NCI-H748 (cell line): ENCODE results near the gene AAMP.
A peak's percentile ranks its signal among the peaks of the same experiment; 100 is the strongest.

Experiments used
- DNase-seq: peaks from one replicate; lab custom pipeline; 2025; ENCODE audit not compliant: unreplicated experiment; lab: John Stamatoyannopoulos, UW

The AAMP gene

GRCh38 chr2:218294430-218295022, 24.6 kb upstream of the AAMP start:
- DNase-seq, result no peak

GRCh38 chr2:218293715-218294429, 23.9 kb upstream of the AAMP start:
- DNase-seq, result no peak

GRCh38 chr2:218292048-218293014, 22.4 kb upstream of the AAMP start, which contains the start of gene TMBIM1:
Gene TMBIM1 (minus strand): TSS chr2:218292503. CDS start chr2:218282141, 10,362 bp downstream.
- DNase-seq, result peak; percentile 36

- no peak for DNase-seq
These were observed 21.5 kb upstream of the AAMP start for GRCh38 chr2:218291318-218292047.

GRCh38 chr2:218290316-218291261, 20.7 kb upstream of the AAMP start:
- DNase-seq, result no peak

- no peak for DNase-seq
These were observed 19.8 kb upstream of the AAMP start for GRCh38 chr2:218289639-218290315.

- DNase-seq, result no peak
These were observed 16.9 kb upstream of the AAMP start for GRCh38 chr2:218286570-218287459.

- DNase-seq, result no peak
These were observed 15.7 kb upstream of the AAMP start for GRCh38 chr2:218285604-218286003.

GRCh38 chr2:218284106-218284811, 14.3 kb upstream of the AAMP start:
- no peak for DNase-seq

- no peak for DNase-seq
These were observed 12.4 kb upstream of the AAMP start for GRCh38 chr2:218282173-218282991.

GRCh38 chr2:218281449-218281848, 11.5 kb upstream of the AAMP start:
- no peak for DNase-seq

- DNase-seq, result no peak
These were observed 10.4 kb upstream of the AAMP start for GRCh38 chr2:218280260-218280870.

GRCh38 chr2:218278531-218279360, 8.8 kb upstream of the AAMP start:
- no peak for DNase-seq

- no peak for DNase-seq
These were observed 8.0 kb upstream of the AAMP start for GRCh38 chr2:218277921-218278320.

- no peak for DNase-seq
These were observed 7.2 kb upstream of the AAMP start for GRCh38 chr2:218276986-218277755.
